ENCODE measurements around the gene CNKSR1.

CNKSR1 gene

GRCh38 chr1:26148887-26149286 lies 28.4 kb upstream of the CNKSR1 start:
- no peak for ATAC-seq
- TF ChIP-seq ZFP3 (CRISPR knock-in tag; IDR thresholded peaks at IDR 0.05), result no peak
- no peak for TF ChIP-seq RARB (CRISPR knock-in tag; IDR thresholded peaks at IDR 0.05)
- TF ChIP-seq BACH2 (CRISPR knock-in tag; IDR thresholded peaks at IDR 0.05; ENCODE audit: borderline replicate concordance), result no peak
- TF ChIP-seq SNAI2 (CRISPR knock-in tag; IDR thresholded peaks at IDR 0.05), result no peak
- no peak for TF ChIP-seq TCF4 (CRISPR knock-in tag; IDR thresholded peaks at IDR 0.05; ENCODE audit: borderline replicate concordance)
- no peak for TF ChIP-seq ISL1 (CRISPR knock-in tag; IDR thresholded peaks at IDR 0.05)
- TF ChIP-seq CSDC2 (CRISPR knock-in tag; IDR thresholded peaks at IDR 0.05), result no peak
- TF ChIP-seq PATZ1 (CRISPR knock-in tag; IDR thresholded peaks at IDR 0.05; ENCODE audit: borderline replicate concordance), result no peak
- no peak for TF ChIP-seq ZFP30 (CRISPR knock-in tag; IDR thresholded peaks at IDR 0.05)
- no peak for TF ChIP-seq TSHZ2 (CRISPR knock-in tag; IDR thresholded peaks at IDR 0.05)
- no peak for TF ChIP-seq ZC3H10 (CRISPR knock-in tag; IDR thresholded peaks at IDR 0.05)
- no peak for TF ChIP-seq TOX (CRISPR knock-in tag; IDR thresholded peaks at IDR 0.05; ENCODE audit: borderline replicate concordance)
- TF ChIP-seq CREB5 (CRISPR knock-in tag; IDR thresholded peaks at IDR 0.05; ENCODE audit: low read depth), result no peak
- TF ChIP-seq POU6F1 (CRISPR knock-in tag; IDR thresholded peaks at IDR 0.05; ENCODE audit: borderline replicate concordance, low read depth), result no peak
- TF ChIP-seq PPARA (CRISPR knock-in tag; IDR thresholded peaks at IDR 0.05; ENCODE audit: borderline replicate concordance), result no peak
- no peak for TF ChIP-seq ZNF8 (CRISPR knock-in tag; IDR thresholded peaks at IDR 0.05)
- no peak for TF ChIP-seq OSR1 (CRISPR knock-in tag; IDR thresholded peaks at IDR 0.05)
- TF ChIP-seq GLIS3 (CRISPR knock-in tag; IDR thresholded peaks at IDR 0.05), result no peak

GRCh38 chr1:26153966-26154532 lies 23.2 kb upstream of the CNKSR1 start:
- TF ChIP-seq CSDC2 (CRISPR knock-in tag; IDR thresholded peaks at IDR 0.05) (no peak), ESRRG (CRISPR knock-in tag; IDR thresholded peaks at IDR 0.05) (no peak), ZFP3 (CRISPR knock-in tag; IDR thresholded peaks at IDR 0.05) (no peak), ZC3H10 (CRISPR knock-in tag; IDR thresholded peaks at IDR 0.05) (no peak), ZNF565 (CRISPR knock-in tag; conservative IDR thresholded peaks at IDR 0.05; ENCODE audit: low read depth) (no peak), ZFP30 (CRISPR knock-in tag; IDR thresholded peaks at IDR 0.05) (no peak), SNAI2 (CRISPR knock-in tag; IDR thresholded peaks at IDR 0.05) (no peak), GLIS3 (CRISPR knock-in tag; IDR thresholded peaks at IDR 0.05) (no peak), CREB5 (CRISPR knock-in tag; IDR thresholded peaks at IDR 0.05; ENCODE audit: low read depth) (no peak), ARNTL (CRISPR knock-in tag; IDR thresholded peaks at IDR 0.05; ENCODE audit: borderline replicate concordance, low read depth) (no peak), TCF4 (CRISPR knock-in tag; IDR thresholded peaks at IDR 0.05; ENCODE audit: borderline replicate concordance) (no peak), BACH2 (CRISPR knock-in tag; IDR thresholded peaks at IDR 0.05; ENCODE audit: borderline replicate concordance) (no peak), POU6F1 (CRISPR knock-in tag; IDR thresholded peaks at IDR 0.05; ENCODE audit: borderline replicate concordance, low read depth) (no peak)
- no peak for ATAC-seq

Measured in SK-N-SH treated with all-trans-retinoic acid at 6 μM for 48 hours (cell line).